Measurements from ENCODE around the gene ZFHX3. TPM values are rescaled to one million over a fixed set of nuclear protein-coding genes. Genes with fewer than 3 reads are reported as not detected.

ZFHX3 gene
- total RNA-seq, 1 experiment from 2014 or later, result 1.5 TPM

DNA sequence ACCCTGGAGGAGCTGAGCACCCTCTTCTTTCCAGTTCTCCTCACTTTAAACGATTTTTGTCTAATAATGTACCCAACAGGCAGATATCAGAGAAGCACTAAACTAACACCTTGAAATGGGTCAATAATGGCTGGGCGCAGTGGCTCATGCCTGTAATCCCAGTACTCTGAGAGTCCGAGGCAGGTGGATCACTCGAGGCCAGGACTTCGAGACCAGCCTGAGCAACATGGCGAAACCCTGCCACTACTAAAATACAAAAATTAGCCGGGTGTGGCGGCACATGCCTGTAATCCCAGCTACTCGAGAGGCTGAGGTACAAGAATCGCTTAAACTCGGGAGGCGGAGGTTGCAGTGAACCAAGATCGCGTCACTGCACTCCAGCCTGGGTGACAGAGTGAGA is 57.4 kb downstream of the ZFHX3 start:
- peaks cover 7% of the 10 kb centered on the region for H3K27me3 Mint-ChIP-seq (ENCODE audit: low read depth)
- Histone ChIP-seq H2AK5ac (ENCODE audit: insufficient read length, low read length) (no peak overlapping the region), H3K14ac (ENCODE audit: insufficient read depth, low read length) (no peak overlapping the region), H4K5ac (ENCODE audit: insufficient read length, low read depth, low read length) (no peak overlapping the region), H4K20me1 (ENCODE audit: control insufficient read depth, insufficient read depth, insufficient read length) (no peaks in the 10 kb centered on the region), H3K9ac (ENCODE audit: extremely low read depth, insufficient read length, low read length) (no peak overlapping the region), H3K23me2 (ENCODE audit: insufficient read length, low read depth, low read length, poor library complexity, severe bottlenecking) (no peaks in the 10 kb centered on the region), H2BK12ac (ENCODE audit: insufficient read length, low read depth, low read length) (no peak overlapping the region), H4K8ac (replicated peaks; ENCODE audit: insufficient read length, low read depth, low read length) (no peak overlapping the region), H3T11ph (ENCODE audit: low read length) (no peak overlapping the region), H3K4me2 (ENCODE audit: insufficient read depth, insufficient read length, low read length) (no peak overlapping the region), H3K4me1 (ENCODE audit: insufficient read depth, low read length) (peaks cover 6% of the 10 kb centered on the region; the same call in 1 of the 2 replicates), H3K79me2 (ENCODE audit: insufficient read depth, low read length) (no peaks in the 10 kb centered on the region), H2BK15ac (ENCODE audit: low read depth, low read length) (no peak overlapping the region), H2BK20ac (ENCODE audit: low read depth, low read length, poor library complexity, severe bottlenecking) (no peak overlapping the region), H2BK120ac (ENCODE audit: low read depth, low read length, poor library complexity, severe bottlenecking) (no peak overlapping the region), H3K27ac (ENCODE audit: insufficient read length, low read depth, low read length) (no peak overlapping the region), H3K23ac (ENCODE audit: insufficient read length, low read depth, low read length) (no peak overlapping the region), H2BK5ac (ENCODE audit: insufficient read length, low read length) (no peak overlapping the region), H3K9me3 (ENCODE audit: control insufficient read depth, low read depth, low read length) (no peaks in the 10 kb centered on the region), H2AFZ (ENCODE audit: low read length) (no peak overlapping the region), H3K79me1 (ENCODE audit: insufficient read depth, low read depth, low read length, poor library complexity, severe bottlenecking) (no peaks in the 10 kb centered on the region), H3K18ac (ENCODE audit: insufficient read length, low read depth, low read length) (no peak overlapping the region), H3K4ac (ENCODE audit: low read depth, low read length) (no peak overlapping the region), H3K56ac (ENCODE audit: insufficient read length, low read depth, low read length) (no peak overlapping the region), H4K91ac (ENCODE audit: insufficient read length, low read depth, low read length) (no peak overlapping the region), H3K27me3 (ENCODE audit: insufficient read depth, low read length) (no peaks in the 10 kb centered on the region)
- H3K4me3 Mint-ChIP-seq, result no peak overlapping the region
- H3K27ac Mint-ChIP-seq, result no peak overlapping the region
- H3K4me1 Mint-ChIP-seq, result peaks cover 28 to 41% of the 10 kb centered on the region in 2 experiments
- DNase-seq, result no peak
- no peaks in the 10 kb centered on the region for H3K36me3 Mint-ChIP-seq (ENCODE audit: insufficient read depth in 1 of 3, low read depth in 3 of 3)
- no CpG with 5 or more reads among the region's 14 CpGs for WGBS (ENCODE audit: extremely low coverage, insufficient read length, low lambda C conversion rate)
- TF ChIP-seq, protein P1, sequence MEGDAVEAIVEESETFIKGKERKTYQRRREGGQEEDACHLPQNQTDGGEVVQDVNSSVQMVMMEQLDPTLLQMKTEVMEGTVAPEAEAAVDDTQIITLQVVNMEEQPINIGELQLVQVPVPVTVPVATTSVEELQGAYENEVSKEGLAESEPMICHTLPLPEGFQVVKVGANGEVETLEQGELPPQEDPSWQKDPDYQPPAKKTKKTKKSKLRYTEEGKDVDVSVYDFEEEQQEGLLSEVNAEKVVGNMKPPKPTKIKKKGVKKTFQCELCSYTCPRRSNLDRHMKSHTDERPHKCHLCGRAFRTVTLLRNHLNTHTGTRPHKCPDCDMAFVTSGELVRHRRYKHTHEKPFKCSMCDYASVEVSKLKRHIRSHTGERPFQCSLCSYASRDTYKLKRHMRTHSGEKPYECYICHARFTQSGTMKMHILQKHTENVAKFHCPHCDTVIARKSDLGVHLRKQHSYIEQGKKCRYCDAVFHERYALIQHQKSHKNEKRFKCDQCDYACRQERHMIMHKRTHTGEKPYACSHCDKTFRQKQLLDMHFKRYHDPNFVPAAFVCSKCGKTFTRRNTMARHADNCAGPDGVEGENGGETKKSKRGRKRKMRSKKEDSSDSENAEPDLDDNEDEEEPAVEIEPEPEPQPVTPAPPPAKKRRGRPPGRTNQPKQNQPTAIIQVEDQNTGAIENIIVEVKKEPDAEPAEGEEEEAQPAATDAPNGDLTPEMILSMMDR (conservative IDR thresholded peaks at IDR 0.05), result no peak
- no peaks in the 10 kb centered on the region; a peak in 1 of 5 replicates for H3K9me3 Mint-ChIP-seq

Data from H9 (cell line).